Ammon's horn (tissue), 1 donor: ENCODE data around the gene HOMEZ.

Experiments
- DNase-seq: peaks from one replicate; pipeline ENCODE4 v3.0.0-alpha.2; 2016; ENCODE audit warnings: low spot score

The HOMEZ gene

GRCh38 chr14:23307687-23308644 is 22.0 kb upstream of the HOMEZ start:
- DNase-seq, result no peak

GRCh38 chr14:23307146-23307530 is 21.2 kb upstream of the HOMEZ start:
- DNase-seq, result no peak

- peak; percentile 94 for DNase-seq
Observed at GRCh38 chr14:23306412-23307145, 20.6 kb upstream of the HOMEZ start, which contains the start of gene BCL2L2. Gene BCL2L2, plus strand, starts transcription at chr14:23306833. Its CDS starts 935 bp downstream, at chr14:23307768.

GRCh38 chr14:23302290-23303225 is 16.6 kb upstream of the HOMEZ start, which contains the start of gene PPP1R3E:
Gene PPP1R3E, minus strand, starts transcription at chr14:23302859. Its CDS starts 283 bp downstream, at chr14:23302576.
- DNase-seq, result peak; percentile 74

GRCh38 chr14:23301969-23302289 is 16.0 kb upstream of the HOMEZ start:
- no peak for DNase-seq

GRCh38 chr14:23301288-23301968 is 15.5 kb upstream of the HOMEZ start:
- DNase-seq, result peak; percentile 98

GRCh38 chr14:23300687-23301223 is 14.8 kb upstream of the HOMEZ start:
- DNase-seq, result no peak

GRCh38 chr14:23299986-23300686 is 14.2 kb upstream of the HOMEZ start:
- no peak for DNase-seq

- DNase-seq, result peak; percentile 83
Observed at GRCh38 chr14:23299211-23299957, 13.5 kb upstream of the HOMEZ start.

- DNase-seq, result no peak
Observed at GRCh38 chr14:23297611-23298277, 11.8 kb upstream of the HOMEZ start.

GRCh38 chr14:23297096-23297495 is 11.2 kb upstream of the HOMEZ start:
- no peak for DNase-seq

- no peak for DNase-seq
Observed at GRCh38 chr14:23296012-23296777, 10.3 kb upstream of the HOMEZ start.

GRCh38 chr14:23294734-23295561 is 9.0 kb upstream of the HOMEZ start:
- peak; percentile 59 for DNase-seq

- DNase-seq, result no peak
Observed at GRCh38 chr14:23286902-23287479, 1.1 kb upstream of the HOMEZ start.

- no peak for DNase-seq
Observed at GRCh38 chr14:23285530-23286019, 357 bp downstream of the HOMEZ start.

GRCh38 chr14:23284654-23285529 is 1.0 kb downstream of the HOMEZ start:
- no peak for DNase-seq
